Skeletal muscle tissue (tissue), 4 donors: Measurements from ENCODE around the gene CLEC4M. TPM values are rescaled to one million over a fixed set of nuclear protein-coding genes. Genes with fewer than 3 reads are reported as not detected.
"Not testable (repeated sequence)": the region's sequence is repeated elsewhere in the genome, so short reads cannot be mapped to it uniquely, and the experiment has no call there.

Experiments used
- H3K27ac ChIP-seq: one replicate; pipeline ENCODE4 v1.7.0; 2013; ENCODE audit warnings: mild to moderate bottlenecking, low read depth, low read length, inconsistent platforms
- H3K27me3 ChIP-seq, 3 donors: one replicate each; pipeline ENCODE4 v1.7.0; 2013; ENCODE audit warnings: low read length in 3 of 3; ENCODE audit not compliant: control insufficient read depth in 3 of 3, insufficient read depth in 3 of 3
- H3K36me3 ChIP-seq, 3 donors: one replicate each; pipeline ENCODE4 v1.7.0; 2013; ENCODE audit warnings: low read length in 3 of 3; ENCODE audit not compliant: control insufficient read depth in 3 of 3, insufficient read depth in 3 of 3
- H3K4me1 ChIP-seq, 3 donors: one replicate each; pipeline ENCODE4 v1.7.0; 2013; ENCODE audit warnings: low read length in 3 of 3, mild to moderate bottlenecking in 3 of 3; ENCODE audit not compliant: control insufficient read depth in 3 of 3, insufficient read depth in 3 of 3
- H3K4me3 ChIP-seq, 3 donors: one replicate each; pipeline ENCODE4 v1.7.0; 2013; ENCODE audit warnings: low read length in 3 of 3
- H3K9ac ChIP-seq, 3 donors: one replicate each; pipeline ENCODE4 v1.7.0; 2013; ENCODE audit warnings: low read length in 3 of 3, mild to moderate bottlenecking in 3 of 3, moderate library complexity in 2 of 3, low read depth in 1 of 3
- H3K9me3 ChIP-seq, 3 donors: one replicate each; pipeline ENCODE4 v1.7.0; 2013; ENCODE audit warnings: low read length in 3 of 3; ENCODE audit not compliant: control insufficient read depth in 3 of 3
- total RNA-seq: library from RNA; depleted of rRNA; stranded (reverse); fragments of >200 nt; gene quantifications from one replicate; pipeline ENCODE4 v1.2.3, GENCODE V29; 2014
- donor health status: Osteomylitis.

CLEC4M gene
- total RNA-seq, 1 donor from 2014 or later, result not detected

GRCh38 chr19:7784856-7785255 is 21.8 kb downstream of the CLEC4M start:
- no peaks in the 10 kb centered on the region for H3K36me3 ChIP-seq
- peaks cover 20 to 46% (median 26%) of the 10 kb centered on the region in 3 donors for H3K27me3 ChIP-seq
- H3K4me3 ChIP-seq, result no peak overlapping the region
- H3K9ac ChIP-seq, result no peak overlapping the region
- H3K9me3 ChIP-seq, result no peaks in the 10 kb centered on the region
- H3K27ac ChIP-seq, result no peak overlapping the region
- no peaks in the 10 kb centered on the region for H3K4me1 ChIP-seq

GRCh38 chr19:7787141-7787540 is 24.1 kb downstream of the CLEC4M start:
- H3K9ac ChIP-seq, result no peak overlapping the region
- H3K4me3 ChIP-seq, result no peak overlapping the region
- no peak overlapping the region for H3K27ac ChIP-seq
- H3K9me3 ChIP-seq, result no peaks in the 10 kb centered on the region
- H3K4me1 ChIP-seq, result no peaks in the 10 kb centered on the region
- peaks cover 25 to 44% (median 37%) of the 10 kb centered on the region in 3 donors for H3K27me3 ChIP-seq
- no peaks in the 10 kb centered on the region for H3K36me3 ChIP-seq

GRCh38 chr19:7787602-7788177 is 24.6 kb downstream of the CLEC4M start:
- Histone ChIP-seq H3K9ac (no peak overlapping the region), H3K4me1 (no peaks in the 10 kb centered on the region), H3K27me3 (peaks cover 25 to 43% (median 37%) of the 10 kb centered on the region in 3 donors), H3K27ac (no peak overlapping the region), H3K9me3 (no peaks in the 10 kb centered on the region), H3K4me3 (no peak overlapping the region), H3K36me3 (no peaks in the 10 kb centered on the region)

- Histone ChIP-seq H3K36me3 (no peaks in the 10 kb centered on the region), H3K9me3 (no peaks in the 10 kb centered on the region), H3K4me3 (no peak overlapping the region), H3K27ac (no peak overlapping the region), H3K27me3 (peaks cover 25 to 40% (median 36%) of the 10 kb centered on the region in 3 donors), H3K4me1 (no peaks in the 10 kb centered on the region), H3K9ac (no peak overlapping the region)
Observed at GRCh38 chr19:7788178-7788932, 25.3 kb downstream of the CLEC4M start.

- Histone ChIP-seq H3K36me3 (no peaks in the 10 kb centered on the region), H3K4me1 (no peaks in the 10 kb centered on the region), H3K9me3 (no peaks in the 10 kb centered on the region), H3K4me3 (no peak overlapping the region), H3K27ac (no peak overlapping the region), H3K9ac (no peak overlapping the region), H3K27me3 (peaks cover 25 to 35% (median 31%) of the 10 kb centered on the region in 3 donors)
Observed at GRCh38 chr19:7788933-7789323, 25.9 kb downstream of the CLEC4M start.

- Histone ChIP-seq H3K4me1 (no peaks in the 10 kb centered on the region), H3K36me3 (no peaks in the 10 kb centered on the region), H3K27ac (no peak overlapping the region), H3K4me3 (no peak overlapping the region), H3K9me3 (no peaks in the 10 kb centered on the region), H3K27me3 (peaks cover 25 to 35% (median 29%) of the 10 kb centered on the region in 3 donors), H3K9ac (no peak overlapping the region)
Observed at GRCh38 chr19:7789447-7789846, 26.4 kb downstream of the CLEC4M start.

GRCh38 chr19:7790416-7790815 is 27.4 kb downstream of the CLEC4M start:
- no peak overlapping the region for H3K4me3 ChIP-seq
- H3K9ac ChIP-seq, result no peak overlapping the region
- no peaks in the 10 kb centered on the region for H3K36me3 ChIP-seq
- H3K4me1 ChIP-seq, result no peaks in the 10 kb centered on the region
- H3K9me3 ChIP-seq, result no peaks in the 10 kb centered on the region
- H3K27ac ChIP-seq, result no peak overlapping the region
- peaks cover 25 to 35% (median 29%) of the 10 kb centered on the region in 3 donors for H3K27me3 ChIP-seq

- H3K27me3 ChIP-seq, result peaks cover 19 to 31% (median 24%) of the 10 kb centered on the region in 3 donors
Observed at GRCh38 chr19:7792281-7792680, 29.2 kb downstream of the CLEC4M start.

GRCh38 chr19:7792701-7793100 is 29.7 kb downstream of the CLEC4M start:
- not testable (repeated sequence) for H3K36me3 ChIP-seq, H3K27ac ChIP-seq, H3K9me3 ChIP-seq, H3K9ac ChIP-seq, H3K4me3 ChIP-seq, H3K4me1 ChIP-seq
- peaks cover 15 to 27% (median 20%) of the 10 kb centered on the region in 3 donors for H3K27me3 ChIP-seq

More at GRCh38 chr19:7792281-7792680, 29.2 kb downstream of the CLEC4M start:
- H3K36me3 ChIP-seq, result no peaks in the 10 kb centered on the region
- no peak overlapping the region for H3K9ac ChIP-seq
- H3K4me3 ChIP-seq, result no peak overlapping the region
- H3K9me3 ChIP-seq, result no peaks in the 10 kb centered on the region
- H3K4me1 ChIP-seq, result no peaks in the 10 kb centered on the region
- no peak overlapping the region for H3K27ac ChIP-seq

GRCh38 chr19:7793493-7793892 is 30.4 kb downstream of the CLEC4M start:
- Histone ChIP-seq H3K9ac (no peak overlapping the region), H3K4me1 (no peaks in the 10 kb centered on the region), H3K4me3 (no peak overlapping the region), H3K36me3 (no peaks in the 10 kb centered on the region), H3K27me3 (peaks cover 15 to 19% (median 16%) of the 10 kb centered on the region in 3 donors), H3K27ac (no peak overlapping the region), H3K9me3 (no peaks in the 10 kb centered on the region)
